H1 (cell line): ENCODE results near the gene TXLNA. TPM values are rescaled to one million over a fixed set of nuclear protein-coding genes. Genes with fewer than 3 reads are reported as not detected.

Experiments
- CTCF ChIA-PET: fragments of 300-600 bp; sonication (Branson Sonifier 250); formaldehyde crosslinking; loops from one replicate; lab custom pipeline; 2021; ENCODE audit not compliant: partially characterized antibody; lab: Charles Lee
- POLR2A ChIA-PET: fragments of 300-600 bp; sonication (Branson Sonifier 250); formaldehyde crosslinking; loops from one replicate; lab custom pipeline; 2021; ENCODE audit warnings: inconsistent platforms; ENCODE audit not compliant: partially characterized antibody; lab: Charles Lee
- DNase-seq, 2 experiments: peaks; one replicate each; pipeline versions ENCODE4 v3.0.0 to v3.0.0-alpha.2; 2010 to 2022; ENCODE audit warnings: low spot score in 2 of 2, low read depth in 1 of 2, mixed read lengths in 1 of 2
- FAIRE-seq: peaks from 2 replicates; lab custom pipeline; 2011; peaks lifted over from hg19 to GRCh38; lab: Jason Lieb, UNC
- H2AFZ ChIP-seq: 2 replicates; pipeline ENCODE4 v1.8.1; 2012; ENCODE audit warnings: low read length, inconsistent platforms
- H2AK5ac ChIP-seq: 2 replicates; pipeline ENCODE4 v1.6.1; 2013; ENCODE audit warnings: low read depth, low read length
- H2BK120ac ChIP-seq: replicated peaks from 2 replicates; pipeline ENCODE3; 2013; ENCODE audit warnings: low read depth, low read length, inconsistent platforms
- H2BK12ac ChIP-seq: 2 replicates; pipeline ENCODE4 v1.6.1; 2013; ENCODE audit warnings: low read depth, low read length
- H2BK15ac ChIP-seq: 2 replicates; pipeline ENCODE4 v1.6.1; 2013; ENCODE audit warnings: low read length
- H2BK20ac ChIP-seq: 2 replicates; pipeline ENCODE4 v1.6.1; 2013; ENCODE audit warnings: low read length
- H2BK5ac ChIP-seq: 2 replicates; pipeline ENCODE4 v1.6.1; 2013; ENCODE audit warnings: low read depth, low read length
- H3K14ac ChIP-seq: 2 replicates; pipeline ENCODE4 v1.6.1; 2013; ENCODE audit warnings: inconsistent platforms; ENCODE audit not compliant: insufficient read length
- H3K18ac ChIP-seq: 2 replicates; pipeline ENCODE4 v1.6.1; 2013; ENCODE audit warnings: low read length; ENCODE audit errors: extremely low read depth
- H3K23ac ChIP-seq: 2 replicates; pipeline ENCODE4 v1.6.1; 2013; ENCODE audit warnings: inconsistent platforms; ENCODE audit not compliant: insufficient read length
- H3K23me2 ChIP-seq: 2 replicates; pipeline ENCODE4 v1.6.1; 2013; ENCODE audit warnings: low read depth, low read length
- H3K27ac ChIP-seq: 2 replicates; pipeline ENCODE4 v1.6.1; 2011; ENCODE audit warnings: low read depth, low read length, inconsistent platforms
- H3K27me3 ChIP-seq, 4 experiments: replicated peaks in 1 of 4; 1 replicate in 1 of 4; 2 replicates in 3 of 4; pipeline versions ENCODE4 v1.6.1 to v1.8.1; 2011 to 2013; ENCODE audit warnings: low read length in 3 of 4, mild to moderate bottlenecking in 3 of 4, inconsistent platforms in 2 of 4, mixed read lengths in 2 of 4, moderate library complexity in 1 of 4; ENCODE audit not compliant: control insufficient read depth in 3 of 4, insufficient read depth in 3 of 4; ENCODE audit errors: extremely low read depth in 1 of 4
- H3K36me3 ChIP-seq, 4 experiments: 2 replicates each; pipeline versions ENCODE4 v1.6.1 to v1.8.1; 2011 to 2013; ENCODE audit warnings: mild to moderate bottlenecking in 4 of 4, low read length in 3 of 4, moderate library complexity in 2 of 4, control low read depth in 1 of 4, inconsistent platforms in 1 of 4; ENCODE audit not compliant: insufficient read depth in 4 of 4, control insufficient read depth in 2 of 4
- H3K4ac ChIP-seq: replicated peaks from 2 replicates; pipeline ENCODE3; 2013; ENCODE audit warnings: low read length, low read depth, mixed read lengths, inconsistent platforms; ENCODE audit not compliant: insufficient read length
- H3K4me1 ChIP-seq, 4 experiments: replicated peaks in 1 of 4; 1 replicate in 1 of 4; 2 replicates in 3 of 4; pipeline versions ENCODE4 v1.6.1 to v1.8.1; 2011 to 2013; ENCODE audit warnings: low read length in 3 of 4, inconsistent platforms in 2 of 4, mixed read lengths in 1 of 4; ENCODE audit not compliant: insufficient read depth in 4 of 4, control insufficient read depth in 3 of 4
- H3K4me2 ChIP-seq, 2 experiments: 2 replicates each; pipeline versions ENCODE4 v1.6.1 to v1.8.1; 2011 to 2013; ENCODE audit warnings: low read depth in 2 of 2, low read length in 2 of 2, control low read depth in 1 of 2, inconsistent platforms in 1 of 2, mild to moderate bottlenecking in 1 of 2; ENCODE audit not compliant: insufficient read depth in 1 of 2
- H3K4me3 ChIP-seq, 4 experiments: fragments of 200-600, 300-600 bp in 1 of 4; sonication (generic), shearing (Covaris generic), sonication (Bioruptor Twin) in 1 of 4; 2 replicates each; pipeline versions ENCODE4 v1.5.1 to v1.8.1; 2011 to 2016; ENCODE audit warnings: low read length in 4 of 4, low read depth in 3 of 4, control low read depth in 2 of 4, inconsistent platforms in 2 of 4, mild to moderate bottlenecking in 2 of 4, mixed read lengths in 1 of 4, moderate library complexity in 1 of 4; ENCODE audit not compliant: insufficient read depth in 2 of 4; ENCODE audit errors: extremely low read depth in 1 of 4
- H3K56ac ChIP-seq: replicated peaks from 2 replicates; pipeline ENCODE3; 2013; ENCODE audit warnings: low read depth, mild to moderate bottlenecking, mixed read lengths, low read length, inconsistent platforms; ENCODE audit not compliant: insufficient read length
- H3K79me1 ChIP-seq: 2 replicates; pipeline ENCODE4 v1.6.1; 2013; ENCODE audit warnings: low read depth, low read length, control low read depth
- H3K79me2 ChIP-seq, 2 experiments: 2 replicates each; pipeline versions ENCODE4 v1.6.1 to v1.8.1; 2012 to 2013; ENCODE audit warnings: low read length in 2 of 2, mild to moderate bottlenecking in 2 of 2, inconsistent platforms in 1 of 2; ENCODE audit not compliant: insufficient read depth in 2 of 2, control insufficient read depth in 1 of 2
- H3K9ac ChIP-seq, 4 experiments: replicated peaks in 1 of 4; 1 replicate in 1 of 4; 2 replicates in 3 of 4; pipeline versions ENCODE4 v1.6.1 to v1.8.1; 2011 to 2013; ENCODE audit warnings: low read depth in 3 of 4, low read length in 3 of 4, control low read depth in 2 of 4, mild to moderate bottlenecking in 2 of 4, moderate library complexity in 2 of 4, inconsistent platforms in 1 of 4; ENCODE audit errors: extremely low read depth in 1 of 4
- H3K9me3 ChIP-seq, 2 experiments: 2 replicates each; pipeline versions ENCODE4 v1.6.1 to v1.8.1; 2012 to 2013; ENCODE audit warnings: mild to moderate bottlenecking in 2 of 2, moderate library complexity in 2 of 2, control low read depth in 1 of 2, inconsistent platforms in 1 of 2, low read depth in 1 of 2, low read length in 1 of 2, mixed read lengths in 1 of 2; ENCODE audit not compliant: insufficient read depth in 2 of 2
- H4K20me1 ChIP-seq, 2 experiments: replicated peaks in 1 of 2; 2 replicates each; pipeline versions ENCODE3 to v1.8.1; 2011 to 2013; ENCODE audit warnings: inconsistent platforms in 2 of 2, low read length in 2 of 2, mild to moderate bottlenecking in 1 of 2; ENCODE audit not compliant: insufficient read depth in 2 of 2, control insufficient read depth in 1 of 2
- H4K5ac ChIP-seq: 2 replicates; pipeline ENCODE4 v1.6.1; 2013; ENCODE audit warnings: low read length, low read depth, mixed read lengths, inconsistent platforms; ENCODE audit not compliant: insufficient read length
- H4K8ac ChIP-seq: 2 replicates; pipeline ENCODE4 v1.8.0; 2013; ENCODE audit warnings: mild to moderate bottlenecking, moderate library complexity, low read length, inconsistent platforms; ENCODE audit not compliant: insufficient read depth; ENCODE audit errors: extremely low read depth
- H4K91ac ChIP-seq: replicated peaks from 2 replicates; pipeline ENCODE3; 2013; ENCODE audit warnings: low read length, mixed read lengths, inconsistent platforms; ENCODE audit not compliant: insufficient read length
- BRCA1 ChIP-seq: IDR thresholded peaks from 2 replicates; pipeline ENCODE4 v1.6.1; 2012; ENCODE audit warnings: low read depth, low read length, improper control_type of control experiment
- CEBPB ChIP-seq: IDR thresholded peaks from 2 replicates; pipeline ENCODE4 v1.6.1; 2012; ENCODE audit warnings: low read depth, low read length
- KDM1A ChIP-seq: fragments of 200-600, 300-600 bp; sonication (generic); IDR thresholded peaks from 2 replicates; pipeline ENCODE4 v1.7.1; 2016; ENCODE audit warnings: mild to moderate bottlenecking, low read length, borderline replicate concordance
- NRF1 ChIP-seq: IDR thresholded peaks from 2 replicates; pipeline ENCODE4 v1.6.1; 2011; ENCODE audit warnings: mild to moderate bottlenecking, low read depth, low read length, improper control_type of control experiment
- PHF8 ChIP-seq: fragments of 200-600 bp; sonication (generic); conservative IDR thresholded peaks from 2 replicates; pipeline ENCODE4 v1.7.1; 2012; ENCODE audit warnings: low read depth, mild to moderate bottlenecking, inconsistent platforms, low read length, moderate library complexity
- WGBS, 2 experiments: shearing (Covaris generic) in 1 of 2; methylation state at CpG; one replicate each; pipeline versions ENCODE4 v1.1.6 to v1.1.7; 2013 to 2015; ENCODE audit warnings: low lambda C conversion rate in 2 of 2, mixed read lengths in 2 of 2, inconsistent platforms in 1 of 2, low coverage in 1 of 2, missing lambda C conversion rate in 1 of 2; ENCODE audit not compliant: insufficient replicate concordance in 2 of 2, insufficient coverage in 1 of 2, insufficient read length in 1 of 2; ENCODE audit errors: extremely low coverage in 1 of 2, missing lambda C conversion rate in 1 of 2; 5-methylcytosine and 5-hydroxymethylcytosine counted together
- polyA plus RNA-seq, 7 experiments: library from polyadenylated mRNA; depleted of rRNA in 3 of 7; stranded (reverse) in 5 of 7; unstranded in 2 of 7; fragments of >200 nt in 5 of 7; fragments of 200-250 nt in 2 of 7; gene quantifications; 1 replicate in 5 of 7; 2 replicates in 1 of 7; 4 replicates in 1 of 7; pipeline versions ENCODE4 v1.2.1 to v1.2.3, GENCODE V29; 2011 to 2013; ENCODE audit warnings: missing spikeins in 2 of 7, mixed read lengths in 2 of 7
- total RNA-seq: library from RNA; stranded (reverse); fragmentation: NEBNext Ultra II Directional; extraction: Animal tissue kit (Norgen Biotek cat#: 25700); gene quantifications from 2 replicates; pipeline ENCODE4 v1.2.1, GENCODE V29; 2021

TXLNA gene
- total and polyA plus RNA-seq, 2 of the 8 experiments (the other 6 are each of a cell fraction or from before 2014, with no cell fraction given) = 31.3 to 46.9 TPM

GRCh38 chr1:32194984-32195383 lies 15.5 kb downstream of the TXLNA start:
- 90% methylated on average over 6 of the region's 6 CpGs; no CpG with 5 or more reads in 1 of the 2 experiments for WGBS, 2 experiments
- FAIRE-seq (no peak), DNase-seq (no peak)
- H3K4me2 ChIP-seq = no peak overlapping the region
- H2BK20ac ChIP-seq = no peak overlapping the region
- no peak overlapping the region for H3K4ac ChIP-seq
- H2BK120ac ChIP-seq = no peak overlapping the region
- H3K79me2 ChIP-seq = no peaks in the 10 kb centered on the region
- CTCF ChIA-PET = interaction anchor here (0.7 to 1.3 kb wide), 2 partner anchors 86 to 121 kb away, joined by 3 to 4 read pairs; no protein-coding TSS in a partner anchor
- no peak overlapping the region for H3K23ac ChIP-seq
- peaks cover 2% of the 10 kb centered on the region; the same call in 1 of the 2 replicates for H3K23me2 ChIP-seq
- H3K18ac ChIP-seq = no peak overlapping the region
- H3K4me1 ChIP-seq = peaks cover 9 to 15% (median 11%) of the 10 kb centered on the region in 4 experiments
- H4K5ac ChIP-seq = no peak overlapping the region
- no peak overlapping the region for H3K27ac ChIP-seq
- H2BK15ac ChIP-seq = no peak overlapping the region
- H2BK5ac ChIP-seq = no peak overlapping the region
- peaks cover 48 to 75% (median 65%) of the 10 kb centered on the region in 4 experiments for H3K36me3 ChIP-seq
- no peak overlapping the region for H3K4me3 ChIP-seq
- H3K14ac ChIP-seq = no peak overlapping the region
- H4K91ac ChIP-seq = no peak overlapping the region
- H3K79me1 ChIP-seq = 0 out of 2 replicates have a peak, but pooled peaks cover 3% of the 10 kb centered on the region
- H2AFZ ChIP-seq = no peak overlapping the region
- no peak overlapping the region for H4K8ac ChIP-seq
- H4K20me1 ChIP-seq = peaks cover 11 to 12% of the 10 kb centered on the region in 2 experiments
- POLR2A ChIA-PET = interaction anchor here (0.9 to 21.3 kb wide), 4 partner anchors 10 to 167 kb away, joined by 3 to 332 read pairs (median 48); partner anchors contain the start of genes DCDC2B, FAM229A, IQCC and TSSK3
- H3K27me3 ChIP-seq = no peaks in the 10 kb centered on the region
- H3K9me3 ChIP-seq = no peaks in the 10 kb centered on the region
- no peak overlapping the region for H3K56ac ChIP-seq
- no peak overlapping the region for H2BK12ac ChIP-seq
- H2AK5ac ChIP-seq = no peak overlapping the region
- H3K9ac ChIP-seq = no peak overlapping the region
- TF ChIP-seq BRCA1 (no peak), KDM1A (no peak), NRF1 (no peak), CEBPB (no peak), PHF8 (no peak)
